Muscle of arm (tissue), 12 donors: Measurements from ENCODE around the gene FIBCD1. TPM values are rescaled to one million over a fixed set of nuclear protein-coding genes. Genes with fewer than 3 reads are reported as not detected.

ENCODE experiments used
- DNase-seq: peaks from one replicate; pipeline ENCODE4 v3.0.0-alpha.2; 2013
- polyA plus RNA-seq, 12 donors: library from polyadenylated mRNA; unstranded; fragments of 120-200 nt; gene quantifications; one replicate each; pipeline ENCODE4 v1.2.1, GENCODE V29; 2013; ENCODE audit not compliant: insufficient read length in 12 of 12

FIBCD1 gene
- polyA plus RNA-seq, 12 donors = 0.12 to 3.3 (median 0.26) TPM; not detected in 8

DNA sequence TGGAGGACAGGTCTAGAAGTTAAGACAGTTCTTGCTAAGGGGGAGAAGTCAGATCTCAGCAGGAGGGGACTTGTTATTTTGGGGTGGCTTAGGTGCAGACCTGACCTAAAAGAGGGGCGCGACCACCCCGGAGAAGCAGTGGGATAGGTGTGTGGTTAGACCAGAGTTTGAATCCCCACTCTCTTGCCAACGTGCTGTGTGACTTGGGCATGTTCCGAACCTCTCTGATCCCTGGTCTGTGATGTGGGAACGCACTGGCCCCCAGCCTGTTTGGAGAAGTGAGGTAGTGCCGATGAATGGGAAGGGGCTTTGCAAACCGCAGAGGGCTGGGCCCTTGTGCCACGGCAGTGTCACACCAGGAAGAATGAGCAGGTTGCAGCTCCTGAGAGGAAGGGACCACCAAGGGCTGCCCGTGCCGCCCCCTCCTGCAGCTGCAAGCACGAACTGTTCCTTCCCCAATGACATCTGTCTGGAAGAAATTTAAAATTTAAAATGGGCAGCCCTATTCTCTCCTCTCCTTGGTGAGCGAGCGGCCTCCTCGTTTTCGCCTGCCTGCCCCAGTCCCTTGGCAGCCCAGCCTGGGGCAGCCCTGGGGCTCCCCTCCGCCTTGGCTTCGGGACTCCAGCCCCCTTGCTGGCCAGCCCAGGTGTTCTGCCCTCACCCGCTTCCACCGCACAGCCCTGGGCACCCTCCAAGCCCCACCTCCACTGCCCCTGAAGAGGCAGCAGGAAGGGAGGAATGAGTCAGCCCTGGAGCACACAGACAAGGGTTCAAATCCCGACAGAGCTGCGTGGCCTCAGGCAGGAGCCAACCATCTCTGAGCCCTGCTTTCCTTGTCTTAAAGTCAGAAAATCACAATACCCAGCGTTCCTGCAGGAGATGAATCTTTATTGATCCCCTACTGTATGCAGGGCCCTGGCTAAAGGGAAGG lies 1.6 kb downstream of the FIBCD1 start:
- no peak for DNase-seq

DNA sequence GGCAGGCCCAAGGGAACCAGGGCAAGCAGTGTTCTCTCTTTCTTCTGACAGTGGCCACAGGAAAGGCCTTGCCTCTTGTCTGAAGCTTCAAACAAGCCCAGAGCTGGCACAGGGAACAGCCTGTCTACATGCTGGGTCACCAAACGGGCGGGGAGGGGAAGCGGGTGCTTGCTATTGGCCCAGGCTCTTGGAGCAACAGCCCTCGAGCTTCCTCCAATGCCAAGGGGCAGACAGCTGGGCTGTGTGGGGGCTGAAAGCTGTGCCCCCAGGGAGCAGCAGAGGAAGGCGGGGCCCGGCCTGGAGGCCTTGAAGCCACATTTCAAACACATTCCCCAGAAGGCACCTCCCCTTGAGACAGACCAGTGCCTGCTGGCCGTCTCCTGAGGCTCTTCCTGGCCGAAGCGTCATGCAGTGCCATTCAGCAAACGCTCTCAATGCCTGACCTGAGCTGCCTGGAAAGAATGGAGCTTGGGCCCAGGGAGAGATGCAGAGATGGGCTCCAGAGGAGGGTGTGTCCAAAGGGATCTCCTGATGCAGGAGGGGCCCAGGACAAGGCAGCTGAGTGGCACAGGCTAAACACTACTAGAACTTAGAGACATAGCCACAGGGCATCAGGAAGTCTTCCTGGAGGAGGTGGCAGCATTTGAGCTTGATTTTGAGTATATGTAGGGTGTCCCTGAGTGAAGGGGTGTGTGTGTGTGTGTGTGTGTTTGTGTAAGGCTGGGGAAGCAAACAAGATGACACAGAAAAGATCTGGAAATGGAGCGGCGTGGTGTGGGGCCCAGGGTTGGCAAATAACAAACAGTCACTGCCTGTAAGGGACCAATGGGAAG lies 2.5 kb downstream of the FIBCD1 start:
- DNase-seq = no peak

DNA sequence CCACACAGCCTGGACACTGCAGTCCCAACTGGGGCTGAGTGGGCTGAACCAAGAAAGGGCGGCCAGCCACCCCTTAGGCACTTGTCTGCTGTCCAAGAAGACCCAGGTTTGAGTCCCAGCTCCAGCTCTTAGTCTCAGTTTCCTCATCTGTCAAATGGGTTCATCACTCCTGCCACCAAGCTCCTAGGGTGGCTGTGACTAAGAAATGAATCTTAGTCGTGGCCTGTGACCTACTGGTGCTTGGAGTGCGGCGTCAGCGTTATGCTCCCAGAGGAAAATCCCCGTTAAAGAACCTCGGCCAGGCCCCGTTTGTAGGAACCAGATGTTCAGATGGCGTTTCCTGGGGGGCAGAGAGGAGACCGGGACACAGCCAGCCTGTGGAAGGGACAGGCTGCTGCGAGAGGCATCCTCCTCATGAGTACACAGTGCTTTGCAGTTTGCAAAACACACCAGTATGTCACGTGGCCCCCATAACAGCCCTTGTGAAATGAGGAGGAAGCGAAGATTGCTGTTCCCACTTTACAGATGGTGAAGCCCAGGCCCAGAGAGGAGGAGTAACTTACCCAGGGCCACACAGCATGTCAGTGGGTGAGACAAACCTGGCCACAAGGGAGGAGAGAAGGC lies 3.3 kb downstream of the FIBCD1 start:
- DNase-seq = no peak

DNA sequence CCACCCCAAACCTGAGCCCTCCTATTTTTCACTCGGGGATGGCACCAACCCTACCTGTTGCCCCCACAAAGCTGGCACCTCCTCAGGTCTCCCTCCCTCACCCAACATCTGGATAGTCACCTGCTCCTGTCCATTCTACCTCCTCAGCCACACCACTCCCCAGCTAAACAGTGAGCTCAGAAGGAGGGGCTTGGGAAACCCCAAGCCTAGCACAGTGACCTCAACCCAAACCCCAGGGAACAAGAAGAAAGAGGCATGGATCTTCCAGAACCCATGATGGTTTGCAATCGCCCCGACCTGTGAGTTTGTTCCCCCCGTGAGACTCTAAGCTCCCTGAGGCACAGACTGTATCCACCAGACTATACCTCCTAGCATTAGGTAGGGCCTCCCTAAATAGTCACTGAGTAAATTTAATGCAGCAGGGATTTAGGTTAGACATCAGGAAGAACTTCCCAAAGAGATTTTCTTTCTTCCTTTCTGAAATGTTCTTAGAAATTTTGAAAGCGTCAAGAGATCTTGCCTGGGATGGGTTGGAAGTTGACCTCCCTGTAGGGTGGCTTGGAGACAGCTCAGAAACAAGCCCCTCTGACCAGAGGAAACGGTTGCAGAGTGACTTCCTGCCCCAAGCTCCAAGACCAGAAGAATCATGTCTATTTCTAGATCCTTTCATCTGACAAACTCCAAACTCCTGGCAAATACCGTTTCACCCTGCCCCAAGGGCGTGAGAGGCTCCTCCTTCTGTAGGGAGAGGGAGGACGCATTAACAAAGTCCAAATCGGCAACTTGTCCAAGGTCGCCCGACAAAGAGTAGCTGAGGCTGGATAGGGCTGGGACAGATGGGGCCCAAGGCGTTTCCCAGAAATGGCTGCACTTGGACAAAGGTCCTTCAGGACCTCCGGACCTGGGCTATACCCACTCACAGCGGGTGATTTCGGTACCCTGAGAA lies 4.1 kb downstream of the FIBCD1 start:
- no peak for DNase-seq

DNA sequence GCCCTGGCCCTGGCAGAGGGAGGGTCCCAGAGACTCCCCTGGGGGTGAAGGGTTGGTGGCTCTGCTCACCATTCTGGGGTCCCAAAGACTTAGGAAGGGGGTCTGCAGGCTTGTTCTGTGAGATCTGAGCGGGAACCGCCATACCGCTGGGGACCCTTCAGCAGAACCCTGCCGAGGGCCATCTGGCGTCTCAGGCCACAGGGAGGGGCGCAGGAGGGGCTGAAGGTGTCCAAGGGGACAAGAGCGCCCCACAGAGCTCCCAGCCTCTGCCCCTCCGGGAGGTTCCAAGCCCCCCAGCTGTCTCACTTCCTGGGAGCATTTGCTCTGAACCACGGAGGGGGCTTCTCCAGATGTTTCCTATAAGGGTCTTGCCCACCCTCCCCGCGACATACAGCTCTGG lies 4.8 kb downstream of the FIBCD1 start:
- no peak for DNase-seq

DNA sequence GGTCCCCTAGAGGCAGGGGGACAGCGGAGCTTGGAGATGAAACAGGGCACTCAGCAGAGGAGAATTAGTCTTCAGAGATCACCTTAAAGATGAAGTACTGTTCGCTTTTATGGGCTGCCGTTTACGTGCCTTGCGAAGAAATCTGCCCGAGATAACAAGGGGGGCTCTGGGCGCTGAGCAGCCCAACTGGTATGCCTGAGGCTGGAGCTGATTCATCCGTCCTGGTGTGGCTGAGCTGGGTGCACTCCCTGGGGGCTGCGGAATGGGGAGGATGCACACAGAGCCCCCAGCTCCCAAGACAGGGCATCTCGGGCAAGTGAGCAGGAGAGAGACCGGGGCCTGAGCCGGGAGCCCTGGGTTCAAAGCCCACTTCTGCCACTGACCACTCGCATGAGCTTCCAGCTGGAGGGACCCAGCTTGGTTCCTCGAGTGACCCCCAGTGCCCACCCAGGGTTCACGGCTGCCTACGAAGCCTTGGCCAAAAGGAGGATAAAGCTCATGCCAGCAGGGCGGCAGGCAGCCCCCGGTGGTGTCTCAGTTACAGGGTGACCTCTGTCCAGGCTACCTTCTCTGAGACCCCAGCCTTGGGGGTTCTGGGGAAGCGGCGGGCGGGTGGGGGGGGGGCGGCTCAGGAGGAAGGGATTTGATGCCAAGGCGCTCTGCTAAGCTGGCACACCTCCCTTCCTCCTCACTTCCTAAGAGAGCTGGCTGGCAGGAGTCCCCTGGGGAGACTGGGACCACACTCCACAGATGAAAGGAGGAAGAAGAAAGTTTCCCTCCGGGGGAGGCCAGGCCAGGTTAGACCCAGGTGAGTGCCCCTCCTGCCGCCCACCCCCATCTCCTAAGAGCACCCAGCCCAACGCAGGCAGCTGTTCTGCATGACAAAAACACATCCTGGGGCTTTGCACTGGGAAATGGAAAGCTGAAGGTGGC lies 5.7 kb downstream of the FIBCD1 start:
- no peak for DNase-seq

DNA sequence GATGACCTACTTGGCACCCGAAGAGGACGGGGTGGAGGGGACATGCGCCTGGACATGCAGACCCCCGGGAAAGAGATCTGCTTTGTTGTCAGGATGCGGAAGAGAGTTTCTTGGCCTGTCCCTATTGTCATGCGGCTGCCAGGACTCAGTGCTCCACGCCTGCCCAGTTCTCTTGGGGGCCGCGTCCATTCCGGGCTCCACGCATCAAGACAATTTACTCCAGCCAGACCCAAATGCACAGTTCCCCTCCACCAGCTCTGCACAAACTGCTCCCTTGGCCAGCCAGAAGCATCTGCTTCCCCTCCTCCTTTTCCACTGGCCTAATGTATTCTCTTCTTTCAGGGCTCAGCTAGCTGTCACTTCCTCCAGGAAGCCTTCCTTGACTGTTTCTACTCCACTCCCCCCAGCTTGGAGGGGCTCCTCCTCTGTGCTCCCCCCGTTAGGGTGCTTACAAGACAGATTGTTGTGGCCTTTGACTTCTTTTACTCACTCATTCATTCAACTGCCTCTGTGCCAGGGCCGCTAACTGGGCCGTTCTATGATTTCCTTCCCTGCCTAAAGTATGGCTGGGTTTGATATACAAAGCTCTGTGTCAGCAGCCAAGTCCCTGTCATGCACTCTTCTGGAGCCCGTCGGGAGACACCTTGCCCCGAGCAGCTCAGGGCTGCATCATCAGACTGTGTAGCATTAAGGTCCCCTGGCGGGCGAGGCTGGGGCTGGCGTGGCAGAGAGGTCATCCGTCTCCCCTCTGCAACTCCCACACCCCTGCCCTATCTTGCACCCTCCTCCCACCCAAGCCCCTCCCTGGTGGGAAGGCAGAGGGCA lies 6.6 kb downstream of the FIBCD1 start:
- DNase-seq = peak; percentile 49

DNA sequence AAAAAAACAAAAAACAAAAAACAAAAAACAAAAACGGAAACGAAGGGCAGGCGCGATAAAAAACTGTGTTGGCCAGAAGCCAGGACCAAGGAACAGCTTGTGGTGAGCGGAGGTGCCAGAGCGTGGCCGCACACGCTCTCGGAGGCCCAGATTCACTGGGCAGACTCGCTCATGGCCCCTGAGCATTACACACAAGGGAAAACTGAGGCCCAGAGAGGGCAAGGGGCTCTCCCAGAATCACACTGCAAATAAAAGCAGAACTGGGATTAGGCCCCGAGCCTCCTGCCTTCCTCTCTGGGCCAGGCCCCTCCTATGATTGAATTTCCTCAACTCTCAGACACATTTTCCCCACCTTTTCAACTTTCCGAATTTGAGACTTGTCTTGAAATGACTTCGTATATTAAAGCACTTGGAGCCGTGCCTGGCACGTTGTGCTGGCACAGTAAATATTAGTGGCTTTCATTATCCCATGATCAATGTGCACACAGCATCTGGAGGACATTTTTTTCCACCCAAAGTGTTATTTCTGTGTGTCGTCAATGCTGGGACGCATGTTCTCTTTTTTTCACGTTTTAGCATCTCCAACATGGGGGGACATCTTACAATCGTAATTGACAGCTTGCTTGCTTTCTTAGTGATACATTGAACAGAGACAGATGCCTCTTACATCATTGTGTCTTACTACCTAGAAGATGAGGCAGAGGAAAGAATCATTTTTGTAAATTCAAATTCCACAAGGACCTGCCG lies 7.4 kb downstream of the FIBCD1 start:
- DNase-seq = peak; percentile 52

DNA sequence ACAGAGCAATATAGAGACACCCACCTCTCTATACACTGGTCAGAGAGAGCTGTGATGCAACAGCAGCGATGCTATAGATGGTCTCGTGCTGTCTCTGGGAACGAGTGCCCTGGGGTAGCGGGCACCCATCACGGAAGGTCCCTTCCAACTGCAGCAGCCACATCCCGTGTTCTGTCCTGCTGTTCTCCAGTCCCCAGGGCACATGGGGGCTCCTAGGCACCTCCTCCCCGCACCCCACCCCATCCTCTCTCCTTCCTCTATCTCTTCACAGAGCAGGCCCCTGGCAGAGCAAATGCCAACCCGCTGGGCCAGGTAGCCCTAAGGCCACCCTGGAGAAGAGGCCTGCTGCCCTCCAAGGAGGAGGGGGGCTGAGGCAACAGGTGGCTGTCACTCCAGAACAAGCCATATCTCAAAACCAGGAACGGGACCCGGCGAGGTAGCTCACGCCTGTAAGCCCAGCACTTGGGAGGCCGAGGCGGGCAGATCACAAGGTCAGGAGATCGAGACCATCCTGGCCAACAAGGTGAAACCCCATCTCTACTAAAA lies 8.2 kb downstream of the FIBCD1 start:
- no peak for DNase-seq

DNA sequence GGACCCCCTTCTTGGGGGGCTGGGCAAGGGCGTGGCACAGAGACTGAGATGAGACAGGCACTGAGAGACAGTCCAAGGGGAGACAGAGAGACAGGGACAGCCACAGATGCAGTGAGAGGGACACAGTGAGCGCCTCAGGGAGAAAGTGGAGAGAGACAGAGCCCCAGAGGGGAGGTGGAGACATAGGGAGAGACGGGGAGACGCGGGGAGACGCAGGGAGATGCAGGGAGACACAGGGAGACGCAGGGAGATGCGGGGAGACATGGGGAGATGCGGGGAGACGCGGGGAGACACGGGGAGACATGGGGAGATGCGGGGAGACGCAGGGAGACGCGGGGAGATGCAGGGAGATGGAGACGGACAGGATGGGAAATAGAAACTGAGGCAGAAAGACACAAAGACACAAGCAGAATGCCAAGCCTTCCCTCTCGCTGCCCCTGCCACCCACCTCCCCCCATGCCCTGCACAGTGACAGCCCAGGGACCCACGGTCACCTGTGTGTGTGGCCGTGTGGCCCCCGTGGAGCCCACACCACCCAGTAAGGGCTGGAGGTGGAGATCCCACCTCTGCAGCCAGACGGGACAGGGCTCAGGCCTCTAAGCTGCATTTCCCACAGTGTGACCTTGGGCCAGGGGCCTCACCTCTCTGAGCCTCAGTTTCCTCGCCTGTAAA lies 8.8 kb downstream of the FIBCD1 start:
- DNase-seq = no peak

DNA sequence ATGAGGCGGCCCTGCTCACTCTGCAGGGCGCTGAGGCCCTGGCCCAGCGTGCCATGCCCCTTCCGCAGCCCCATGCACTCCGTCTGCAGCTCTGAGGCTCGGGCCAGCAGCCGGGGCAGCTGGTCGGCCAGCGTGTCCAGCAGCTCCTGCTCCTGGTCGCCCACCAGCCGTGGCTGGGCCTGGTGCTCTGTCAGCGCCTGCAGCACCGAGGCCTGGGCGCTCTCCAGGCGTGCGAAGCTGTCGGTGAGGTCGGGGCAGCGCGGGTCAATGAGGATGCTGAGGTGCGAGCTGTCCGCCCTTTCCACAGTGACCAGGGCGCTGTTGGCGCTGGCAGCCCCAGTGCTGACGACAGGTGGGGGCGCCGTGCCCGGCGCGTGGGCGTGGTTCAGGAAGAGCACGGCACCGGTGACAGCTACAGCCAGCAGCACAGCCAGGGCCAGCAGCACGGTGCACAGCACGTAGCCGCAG lies 9.4 kb downstream of the FIBCD1 start:
- DNase-seq = no peak

DNA sequence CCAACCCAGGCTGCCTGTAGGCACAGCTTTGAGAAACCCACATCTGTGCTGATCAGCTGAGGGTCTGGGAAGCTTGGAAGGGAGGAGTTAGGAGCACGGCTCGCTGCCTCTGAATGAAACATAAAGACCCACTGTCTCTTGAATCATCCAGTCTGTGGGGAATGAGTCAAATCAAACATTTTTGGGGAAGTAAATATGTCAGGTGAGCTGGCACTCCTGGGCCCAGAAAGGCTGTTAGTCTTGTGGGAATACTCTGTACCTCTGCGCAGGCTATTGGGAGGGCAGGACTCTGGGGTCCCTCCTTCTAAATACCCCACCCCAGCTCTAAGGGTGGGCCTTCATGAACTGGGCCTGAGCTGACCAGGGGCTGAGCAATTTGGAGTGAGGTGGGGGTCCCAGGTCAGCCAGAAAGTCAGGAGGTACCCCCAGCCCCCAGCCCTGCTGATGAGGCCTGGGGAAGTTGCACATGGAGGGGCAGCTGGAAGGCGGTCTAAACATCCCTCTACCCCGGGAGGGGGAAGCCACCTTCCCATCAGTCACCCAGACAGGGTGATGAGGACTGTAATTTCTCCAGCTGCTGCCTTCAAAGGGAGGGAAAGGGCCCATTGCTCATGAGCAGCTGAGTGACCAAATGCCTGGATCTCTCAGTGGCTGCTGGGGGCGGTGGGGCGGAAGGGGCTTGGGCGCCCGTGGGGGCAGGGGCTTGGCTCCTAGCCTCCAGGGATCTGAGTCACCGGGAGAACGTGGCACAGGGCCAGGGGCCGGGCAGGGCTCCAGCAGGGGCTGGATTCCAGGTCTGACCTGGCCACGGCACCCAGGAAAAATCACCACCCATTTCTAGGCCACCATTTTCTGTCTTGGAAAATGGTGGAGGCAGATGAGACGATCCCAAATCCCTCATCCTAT lies 10.8 kb downstream of the FIBCD1 start:
- no peak for DNase-seq

DNA sequence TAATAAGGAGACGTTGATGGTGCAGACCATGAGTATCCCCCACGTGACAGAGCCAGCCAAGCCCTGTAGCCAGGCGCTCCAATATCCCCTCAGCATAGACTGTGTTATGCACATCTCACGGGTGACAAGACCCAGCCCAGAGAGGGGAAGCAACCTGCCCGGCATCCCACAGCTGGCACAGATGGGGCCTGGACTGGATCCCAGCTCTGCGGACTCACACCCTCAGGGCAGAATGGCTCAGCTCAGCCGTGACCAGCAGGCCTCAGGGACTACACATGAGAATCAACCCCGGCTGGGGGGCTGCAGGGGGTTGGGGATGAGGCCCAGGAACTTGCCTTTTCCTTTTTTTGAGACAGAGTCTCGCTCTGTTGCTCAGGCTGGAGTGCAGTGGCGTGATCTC lies 11.7 kb downstream of the FIBCD1 start:
- DNase-seq = no peak

DNA sequence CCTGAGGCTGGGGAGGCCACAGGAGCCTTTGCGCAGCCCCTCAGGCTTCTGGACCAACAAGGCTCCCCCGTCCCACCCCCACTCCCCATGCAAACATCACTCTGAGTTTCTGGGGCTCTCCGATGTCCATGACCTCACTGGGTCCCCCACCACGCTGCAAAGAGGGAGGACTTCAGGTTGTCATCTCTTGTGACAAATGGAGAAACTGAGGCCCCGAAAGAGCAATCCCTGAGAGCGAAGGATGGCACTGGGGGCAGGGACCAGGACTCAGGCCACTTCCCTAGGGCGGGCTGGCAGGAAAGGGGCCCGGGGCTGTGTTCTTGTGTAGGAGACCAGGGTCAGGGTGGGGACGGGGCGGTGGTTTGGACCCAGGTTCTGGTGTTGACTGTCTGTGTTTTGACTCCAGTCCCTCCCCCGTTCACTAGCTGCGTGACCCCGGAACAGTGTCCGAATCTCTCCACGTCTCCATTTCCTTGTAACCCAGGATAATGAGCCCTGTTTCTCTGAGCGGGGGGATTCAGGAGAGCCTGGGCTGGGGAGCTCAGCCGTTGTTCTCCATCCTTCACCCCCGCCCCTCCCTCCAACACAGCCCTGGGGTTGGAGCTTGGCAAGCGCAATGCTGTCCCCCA lies 13.9 kb downstream of the FIBCD1 start:
- DNase-seq = no peak

DNA sequence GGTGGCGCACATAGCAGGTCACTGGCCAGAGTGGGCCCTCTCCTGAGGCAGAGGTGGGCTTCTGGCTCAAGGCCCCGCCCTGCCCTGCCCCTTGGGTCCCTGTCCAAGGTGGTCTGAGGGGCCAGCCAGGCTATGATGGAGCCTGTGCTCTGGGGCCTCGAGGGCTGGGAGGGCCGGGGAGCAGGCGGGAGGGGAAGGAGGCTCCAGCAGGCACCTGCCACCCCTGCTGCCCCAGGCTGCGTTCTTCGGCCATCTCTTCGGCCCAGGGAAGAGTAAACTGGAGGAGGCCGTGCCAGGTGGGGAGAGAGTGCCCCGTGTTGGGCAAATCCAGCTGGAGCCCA lies 14.6 kb downstream of the FIBCD1 start:
- DNase-seq = no peak
